SU-DHL-6 (cell line): Measurements from ENCODE around the gene GART.
A peak's percentile ranks its signal among the peaks of the same experiment; 100 is the strongest.

ENCODE experiments used
- H2AFZ ChIP-seq: fragments of 200-600 bp; sonication (generic); 2 replicates; pipeline ENCODE4 v1.6.1; 2014; ENCODE audit warnings: low read depth, mild to moderate bottlenecking, moderate library complexity, mixed read lengths, antibody characterized with exemption, low read length; ENCODE audit not compliant: severe bottlenecking
- H3F3A ChIP-seq: fragments of 200-600 bp; shearing (Covaris generic); 2 replicates; pipeline ENCODE4 v1.6.0; 2016; ENCODE audit warnings: antibody characterized with exemption, mild to moderate bottlenecking; ENCODE audit not compliant: insufficient read depth
- H3K27ac ChIP-seq: fragments of 200-600 bp; sonication (generic); 2 replicates; pipeline ENCODE4 v1.5.1; 2016; ENCODE audit warnings: low read depth, mild to moderate bottlenecking, low read length, moderate library complexity, mixed read lengths
- H3K27me3 ChIP-seq: fragments of 200-600 bp; sonication (generic), shearing (Covaris generic); 2 replicates; pipeline ENCODE4 v1.6.0; 2014; ENCODE audit warnings: mild to moderate bottlenecking, low read length
- H3K36me3 ChIP-seq: fragments of 200-600 bp; sonication (generic); 2 replicates; pipeline ENCODE4 v1.6.1; 2014; ENCODE audit warnings: mild to moderate bottlenecking, low read length, mixed read lengths
- H3K4me2 ChIP-seq: fragments of 300-600, 200-600 bp; shearing (Covaris generic), sonication (generic); 2 replicates; pipeline ENCODE4 v1.6.0; 2014; ENCODE audit warnings: low read length, low read depth, mild to moderate bottlenecking; ENCODE audit not compliant: poor library complexity, severe bottlenecking
- H3K4me3 ChIP-seq: fragments of 200-600 bp; sonication (generic); 2 replicates; pipeline ENCODE4 v1.5.1; 2014; ENCODE audit warnings: antibody characterized with exemption, low read length, mild to moderate bottlenecking, mixed read lengths; ENCODE audit not compliant: insufficient read depth, poor library complexity, severe bottlenecking
- H3K79me2 ChIP-seq: fragments of 200-600 bp; sonication (generic); 2 replicates; pipeline ENCODE4 v1.6.1; 2014; ENCODE audit warnings: mild to moderate bottlenecking, low read length, moderate library complexity; ENCODE audit not compliant: insufficient read depth
- H3K9ac ChIP-seq: fragments of 200-600 bp; sonication (generic); 2 replicates; pipeline ENCODE4 v1.7.0; 2014; ENCODE audit warnings: mild to moderate bottlenecking, low read length
- H3K9me2 ChIP-seq: fragments of 200-600 bp; sonication (generic); replicated peaks from 2 replicates; pipeline ENCODE4 v1.6.1; 2014; ENCODE audit warnings: low read length; ENCODE audit not compliant: insufficient read depth
- H3K9me3 ChIP-seq: fragments of 200-600 bp; sonication (generic); 2 replicates; pipeline ENCODE4 v1.6.1; 2014; ENCODE audit warnings: low read length, mixed read lengths; ENCODE audit not compliant: insufficient read depth
- H4K20me1 ChIP-seq: fragments of 200-600 bp; sonication (generic); 2 replicates; pipeline ENCODE4 v1.6.1; 2014; ENCODE audit warnings: low read depth, mild to moderate bottlenecking, antibody characterized with exemption, low read length, moderate library complexity, mixed read lengths
- CTCF ChIP-seq: fragments of 200-600 bp; sonication (generic); IDR thresholded peaks from one replicate; pipeline ENCODE4 v1.5.1; 2017; ENCODE audit warnings: antibody characterized with exemption, mild to moderate bottlenecking, low read length, moderate library complexity; ENCODE audit not compliant: insufficient read depth, poor library complexity, severe bottlenecking
- EZH2phosphoT487 ChIP-seq: fragments of 200-600 bp; sonication (generic), shearing (Covaris generic); conservative IDR thresholded peaks from 2 replicates; pipeline ENCODE4 v1.6.1; 2018; ENCODE audit warnings: mild to moderate bottlenecking, antibody characterized with exemption, low read length, moderate library complexity, mixed read lengths

GART gene

GRCh38 chr21:33541756-33542639, at the start of gene GART:
GART (minus strand) TSS chr21:33542117; CDS start chr21:33539315, 2,802 bp downstream.
- Histone ChIP-seq H3K27ac (peak within 1 kb of the TSS; percentile 91), H4K20me1 (peaks cover 29% of the 10 kb centered on the region), H3K9me2 (no peaks in the 10 kb centered on the region), H2AFZ (peak within 1 kb of the TSS; percentile 50), H3K9ac (peak within 1 kb of the TSS; percentile 78), H3K4me2 (peak within 1 kb of the TSS; percentile 99), H3K4me3 (peak within 1 kb of the TSS; percentile 88), H3K9me3 (no peaks in the 10 kb centered on the region), H3K36me3 (peaks cover 30% of the 10 kb centered on the region), H3K27me3 (no peaks in the 10 kb centered on the region), H3F3A (peaks cover 30% of the 10 kb centered on the region), H3K79me2 (peaks cover 86% of the 10 kb centered on the region)
- TF ChIP-seq CTCF (no peak), EZH2phosphoT487 (no peak)

GRCh38 chr21:33588485-33589335, 46.8 kb upstream of the GART start, which contains the start of gene DONSON:
DONSON (minus strand) TSS chr21:33588684; CDS start chr21:33588641, 43 bp downstream.
- TF ChIP-seq EZH2phosphoT487 (no peak), CTCF (no peak)
- no peaks in the 10 kb centered on the region for H3F3A ChIP-seq
- no peaks in the 10 kb centered on the region for H3K9me2 ChIP-seq
- no peaks in the 10 kb centered on the region for H3K27me3 ChIP-seq
- H3K4me3 ChIP-seq, result peak within 1 kb of the TSS; percentile 93
- H2AFZ ChIP-seq, result peak within 1 kb of the TSS; percentile 87
- peaks cover 3% of the 10 kb centered on the region; the same call in 1 of the 2 replicates for H4K20me1 ChIP-seq
- peak within 1 kb of the TSS; percentile 64 for H3K27ac ChIP-seq
- no peaks in the 10 kb centered on the region for H3K9me3 ChIP-seq
- peak within 1 kb of the TSS; percentile 96 for H3K9ac ChIP-seq
- H3K36me3 ChIP-seq, result peaks cover 17% of the 10 kb centered on the region; the same call in 1 of the 2 replicates
- peak within 1 kb of the TSS; percentile 81 for H3K4me2 ChIP-seq
- peaks cover 41% of the 10 kb centered on the region for H3K79me2 ChIP-seq

GRCh38 chr21:33587792-33588484, 46.0 kb upstream of the GART start:
- TF ChIP-seq EZH2phosphoT487 (no peak), CTCF (no peak)
- Histone ChIP-seq H3F3A (no peaks in the 10 kb centered on the region), H3K9me2 (no peaks in the 10 kb centered on the region), H3K79me2 (peaks cover 41% of the 10 kb centered on the region), H3K9me3 (no peaks in the 10 kb centered on the region), H3K4me3 (peak overlapping the region; percentile 93), H3K36me3 (peaks cover 24% of the 10 kb centered on the region; the same call in 1 of the 2 replicates), H4K20me1 (peaks cover 3% of the 10 kb centered on the region; the same call in 1 of the 2 replicates), H3K4me2 (peak overlapping the region; percentile 81), H3K9ac (peak overlapping the region; percentile 96), H3K27ac (peak overlapping the region; percentile 64), H3K27me3 (no peaks in the 10 kb centered on the region), H2AFZ (peak overlapping the region; percentile 20)
